Nucleus accumbens (tissue), 56 donors: ENCODE measurements around the gene CEBPG.

Experiments used
- DNase-seq, 56 donors: peaks; one replicate each; lab custom pipeline; 2025; lab: John Stamatoyannopoulos, UW

CEBPG gene

GRCh38 chr19:33392341-33393285 lies 19.1 kb downstream of the CEBPG start:
- peak in 2 of 56 donors; percentile 22 to 35 for DNase-seq

- no peak for DNase-seq
Measured at GRCh38 chr19:33393286-33394005, 19.9 kb downstream of the CEBPG start.

- DNase-seq, result peak in 1 of 56 donors; percentile 27
Measured at GRCh38 chr19:33394006-33394722, 20.7 kb downstream of the CEBPG start.

- no peak for DNase-seq
Measured at GRCh38 chr19:33394723-33395560, 21.4 kb downstream of the CEBPG start.

GRCh38 chr19:33395561-33396550 lies 22.3 kb downstream of the CEBPG start:
- DNase-seq, result peak in 10 of 56 donors; percentile 12 to 64 (median 32)

GRCh38 chr19:33396701-33397535 lies 23.4 kb downstream of the CEBPG start:
- no peak for DNase-seq

GRCh38 chr19:33397536-33398360 lies 24.2 kb downstream of the CEBPG start:
- DNase-seq, result no peak

- DNase-seq, result no peak
Measured at GRCh38 chr19:33398361-33399060, 25.0 kb downstream of the CEBPG start.

GRCh38 chr19:33399081-33399744 lies 25.7 kb downstream of the CEBPG start:
- no peak for DNase-seq

- DNase-seq, result no peak
Measured at GRCh38 chr19:33399745-33400681, 26.5 kb downstream of the CEBPG start.

- no peak for DNase-seq
Measured at GRCh38 chr19:33400856-33401682, 27.6 kb downstream of the CEBPG start.

GRCh38 chr19:33401683-33402420 lies 28.3 kb downstream of the CEBPG start:
- DNase-seq, result no peak
